SK-N-SH treated with all-trans-retinoic acid at 6 μM for 48 hours (cell line): Measurements from ENCODE around the gene TEN1.
A peak's percentile ranks its signal among the peaks of the same experiment; 100 is the strongest.

Source experiments
- ATAC-seq: fragments of 200-7000 bp; cut with Tn5 transposase; 3 replicates; pipeline ENCODE4 v1.9.1; 2020; ENCODE audit warnings: mild to moderate bottlenecking, moderate library complexity
- ARNTL ChIP-seq: fragments of 450-650 bp; formaldehyde crosslinking; IDR thresholded peaks from 2 replicates; pipeline ENCODE4 v1.5.0; 2020; ENCODE audit warnings: low read depth, mild to moderate bottlenecking, moderate library complexity, borderline replicate concordance
- BACH2 ChIP-seq: fragments of 250-450 bp; sonication (Bioruptor Pico); IDR thresholded peaks from 2 replicates; pipeline ENCODE4 v1.9.0; 2021; ENCODE audit warnings: mild to moderate bottlenecking, borderline replicate concordance
- CREB5 ChIP-seq: fragments of 250-450 bp; sonication (Bioruptor Pico); IDR thresholded peaks from 2 replicates; pipeline ENCODE4 v1.5.1; 2020; ENCODE audit warnings: low read depth, mild to moderate bottlenecking, moderate library complexity
- CSDC2 ChIP-seq: fragments of 250-450 bp; sonication (Bioruptor Pico); IDR thresholded peaks from 2 replicates; pipeline ENCODE4 v1.5.0; 2020; ENCODE audit warnings: mild to moderate bottlenecking, moderate library complexity
- CSRNP3 ChIP-seq: fragments of 250-450 bp; sonication (Bioruptor Pico); IDR thresholded peaks from 2 replicates; pipeline ENCODE4 v1.5.1; 2021; ENCODE audit warnings: mild to moderate bottlenecking, moderate library complexity
- ESRRG ChIP-seq: fragments of 250-450 bp; sonication (Bioruptor Pico); IDR thresholded peaks from 2 replicates; pipeline ENCODE4 v1.6.1; 2021; ENCODE audit warnings: mild to moderate bottlenecking
- GLIS3 ChIP-seq: fragments of 250-450 bp; sonication (Bioruptor Pico); IDR thresholded peaks from 2 replicates; pipeline ENCODE4 v1.5.0; 2020; ENCODE audit warnings: mild to moderate bottlenecking, moderate library complexity
- ISL1 ChIP-seq: fragments of 250-450 bp; sonication (Bioruptor Pico); IDR thresholded peaks from 2 replicates; pipeline ENCODE4 v2.1.2; 2022; ENCODE audit warnings: mild to moderate bottlenecking, moderate library complexity
- OSR1 ChIP-seq: fragments of 250-450 bp; sonication (Bioruptor Pico); IDR thresholded peaks from 2 replicates; pipeline ENCODE4 v1.8.0; 2022; ENCODE audit warnings: moderate library complexity, mild to moderate bottlenecking, inconsistent platforms
- POU6F1 ChIP-seq: fragments of 250-450 bp; sonication (Bioruptor Pico); IDR thresholded peaks from 2 replicates; pipeline ENCODE4 v1.8.0; 2021; ENCODE audit warnings: low read depth, mild to moderate bottlenecking, moderate library complexity, borderline replicate concordance
- PPARA ChIP-seq: fragments of 250-450 bp; sonication (Bioruptor Pico); IDR thresholded peaks from 2 replicates; pipeline ENCODE4 v1.5.0; 2020; ENCODE audit warnings: mild to moderate bottlenecking, borderline replicate concordance
- RARB ChIP-seq: fragments of 250-450 bp; sonication (Bioruptor Pico); IDR thresholded peaks from 2 replicates; pipeline ENCODE4 v1.8.0; 2021; ENCODE audit warnings: mild to moderate bottlenecking, moderate library complexity
- SNAI2 ChIP-seq: fragments of 250-450 bp; sonication (Bioruptor Pico); IDR thresholded peaks from 2 replicates; pipeline ENCODE4 v1.5.0; 2020; ENCODE audit warnings: mild to moderate bottlenecking, moderate library complexity
- TCF4 ChIP-seq: fragments of 250-450 bp; sonication (Bioruptor Pico); IDR thresholded peaks from 2 replicates; pipeline ENCODE4 v1.8.0; 2021; ENCODE audit warnings: mild to moderate bottlenecking, moderate library complexity, borderline replicate concordance
- TOX ChIP-seq: fragments of 250-450 bp; sonication (Bioruptor Pico); IDR thresholded peaks from 2 replicates; pipeline ENCODE4 v1.8.0; 2021; ENCODE audit warnings: mild to moderate bottlenecking, moderate library complexity, borderline replicate concordance
- ZC3H10 ChIP-seq: fragments of 250-450 bp; sonication (Bioruptor Pico); IDR thresholded peaks from 2 replicates; pipeline ENCODE4 v1.5.1; 2021; ENCODE audit warnings: mild to moderate bottlenecking, moderate library complexity
- ZFP3 ChIP-seq: fragments of 250-450 bp; sonication (Bioruptor Pico); IDR thresholded peaks from 2 replicates; pipeline ENCODE4 v1.5.0; 2020; ENCODE audit warnings: mild to moderate bottlenecking, moderate library complexity
- ZNF565 ChIP-seq: fragments of 450-650 bp; formaldehyde crosslinking; conservative IDR thresholded peaks from 2 replicates; pipeline ENCODE4 v1.5.0; 2020; ENCODE audit warnings: low read depth, mild to moderate bottlenecking, moderate library complexity
- ZNF70 ChIP-seq: fragments of 450-650 bp; formaldehyde crosslinking; IDR thresholded peaks from 2 replicates; pipeline ENCODE4 v1.5.0; 2020; ENCODE audit warnings: mild to moderate bottlenecking, moderate library complexity
- TF ChIP-seq, protein P1 (sequence below): fragments of 250-450 bp; sonication (Bioruptor Pico); IDR thresholded peaks from 2 replicates; pipeline ENCODE4 v1.8.0; 2020; ENCODE audit warnings: mild to moderate bottlenecking, moderate library complexity, borderline replicate concordance

TEN1 gene

DNA sequence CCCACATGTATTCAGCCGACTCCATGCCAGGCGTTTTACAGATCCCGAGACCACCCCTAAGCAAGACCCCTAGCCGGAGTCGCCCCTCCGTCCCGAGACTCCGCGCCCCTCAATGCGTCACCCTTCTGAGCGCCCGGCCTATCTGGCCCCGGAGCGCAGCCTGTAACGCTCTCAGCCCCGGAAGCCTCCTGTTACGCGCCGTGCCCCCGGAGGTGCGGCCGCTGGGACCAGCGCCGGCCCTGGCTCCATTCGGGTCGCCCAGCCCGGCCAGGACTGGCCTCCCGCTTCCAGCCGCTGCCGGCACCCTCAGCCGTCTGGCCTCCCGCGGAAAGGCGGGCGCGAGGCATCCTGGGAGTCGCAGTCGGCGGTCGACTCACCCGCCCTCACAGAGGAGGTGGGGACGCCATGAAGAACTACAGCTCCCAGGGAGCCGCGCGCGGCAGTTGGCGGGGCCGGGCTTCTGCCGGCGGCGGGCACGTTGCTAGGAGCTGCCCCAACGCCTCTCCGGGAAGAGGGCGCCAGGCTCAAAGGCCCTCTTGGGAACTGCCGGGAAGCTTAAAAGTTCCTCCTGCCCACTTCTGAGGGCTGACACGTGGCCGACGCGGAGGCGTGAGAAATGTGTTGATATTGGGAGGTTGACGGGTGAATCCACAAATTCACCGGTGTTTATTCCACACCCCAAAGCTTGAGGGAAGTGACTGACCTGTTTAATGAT lies 38.2 kb upstream of the TEN1 start, which contains the start of gene FBF1:
TSS of gene FBF1 (minus strand) at position 316 of the 715 bp plus-strand sequence. CDS start 2,893 bp downstream, outside the sequence.
- no peak for TF ChIP-seq POU6F1 (CRISPR knock-in tag)
- TF ChIP-seq GLIS3 (CRISPR knock-in tag): peak; percentile 91
- TF ChIP-seq ESRRG: 0 out of 2 replicates have a peak, but pooled peaks have one; percentile 68
- TF ChIP-seq ZC3H10: peak; percentile 19; the same call in 1 of the 2 replicates
- no peak for TF ChIP-seq BACH2 (CRISPR knock-in tag)
- 0 out of 2 replicates have a peak, but pooled peaks have one; percentile 66 for TF ChIP-seq CSDC2 (CRISPR knock-in tag)
- peak; percentile 66; the same call in 1 of the 2 replicates for TF ChIP-seq ZNF70 (CRISPR knock-in tag)
- no peak for TF ChIP-seq ZFP3 (CRISPR knock-in tag)
- ATAC-seq: peak; percentile 100

- TF ChIP-seq TCF4 (no peak), ZC3H10 (no peak)
- no peak for ATAC-seq
These were observed 37.6 kb upstream of the TEN1 start for GRCh38 chr17:75941442-75941819.

DNA sequence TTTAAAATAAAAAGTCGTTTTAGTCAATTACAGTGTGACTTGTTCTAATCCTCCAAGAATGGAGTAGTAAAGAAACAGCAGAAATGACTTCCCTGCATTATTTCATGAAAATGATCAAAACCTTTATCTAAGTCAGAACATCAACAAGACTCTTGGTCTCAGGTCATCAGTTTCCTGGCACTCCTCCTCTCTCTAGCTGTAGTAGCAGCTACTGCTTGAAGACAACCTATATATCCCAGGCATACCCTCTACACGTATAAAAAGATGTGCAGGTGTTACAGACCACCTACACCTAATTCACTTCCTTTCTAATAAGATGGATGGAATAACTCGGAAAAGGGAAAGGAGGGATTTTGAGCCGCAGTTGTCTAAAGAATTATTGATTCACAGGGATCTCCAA lies 36.6 kb upstream of the TEN1 start:
- TF ChIP-seq TOX (CRISPR knock-in tag) (no peak), ZNF565 (CRISPR knock-in tag) (no peak), ZC3H10 (no peak), CSRNP3 (CRISPR knock-in tag) (no peak), ARNTL (CRISPR knock-in tag) (no peak), POU6F1 (CRISPR knock-in tag) (no peak), ISL1 (CRISPR knock-in tag) (no peak), ESRRG (no peak), GLIS3 (CRISPR knock-in tag) (no peak), BACH2 (CRISPR knock-in tag) (no peak), RARB (no peak), ZNF70 (CRISPR knock-in tag) (no peak), ZFP3 (CRISPR knock-in tag) (no peak), SNAI2 (CRISPR knock-in tag) (no peak), CSDC2 (CRISPR knock-in tag) (no peak), PPARA (CRISPR knock-in tag) (no peak), TCF4 (no peak), OSR1 (CRISPR knock-in tag) (no peak), CREB5 (CRISPR knock-in tag) (no peak)
- TF ChIP-seq, protein P1, sequence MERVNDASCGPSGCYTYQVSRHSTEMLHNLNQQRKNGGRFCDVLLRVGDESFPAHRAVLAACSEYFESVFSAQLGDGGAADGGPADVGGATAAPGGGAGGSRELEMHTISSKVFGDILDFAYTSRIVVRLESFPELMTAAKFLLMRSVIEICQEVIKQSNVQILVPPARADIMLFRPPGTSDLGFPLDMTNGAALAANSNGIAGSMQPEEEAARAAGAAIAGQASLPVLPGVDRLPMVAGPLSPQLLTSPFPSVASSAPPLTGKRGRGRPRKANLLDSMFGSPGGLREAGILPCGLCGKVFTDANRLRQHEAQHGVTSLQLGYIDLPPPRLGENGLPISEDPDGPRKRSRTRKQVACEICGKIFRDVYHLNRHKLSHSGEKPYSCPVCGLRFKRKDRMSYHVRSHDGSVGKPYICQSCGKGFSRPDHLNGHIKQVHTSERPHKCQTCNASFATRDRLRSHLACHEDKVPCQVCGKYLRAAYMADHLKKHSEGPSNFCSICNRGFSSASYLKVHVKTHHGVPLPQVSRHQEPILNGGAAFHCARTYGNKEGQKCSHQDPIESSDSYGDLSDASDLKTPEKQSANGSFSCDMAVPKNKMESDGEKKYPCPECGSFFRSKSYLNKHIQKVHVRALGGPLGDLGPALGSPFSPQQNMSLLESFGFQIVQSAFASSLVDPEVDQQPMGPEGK: no peak
- TF ChIP-seq, all 23 proteins: peak for 0
- ATAC-seq: no peak

DNA sequence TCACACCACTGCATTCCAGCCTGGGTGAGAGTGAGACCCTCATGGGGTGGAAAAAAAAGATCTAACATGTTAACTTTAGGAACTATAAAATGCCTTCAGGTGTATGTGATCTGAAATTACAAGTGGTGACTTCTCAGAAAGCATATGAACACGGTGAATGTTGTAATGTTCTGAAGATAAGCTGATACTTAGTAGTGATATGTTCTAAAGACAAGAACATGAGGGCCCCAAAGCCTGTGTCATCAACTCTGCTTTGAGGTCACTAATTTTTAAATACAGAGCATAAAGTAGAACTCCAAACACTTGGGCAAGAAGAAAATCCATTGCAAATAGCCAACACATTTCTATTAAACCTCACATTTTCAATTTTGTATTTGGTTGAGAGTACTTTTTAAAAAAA lies 35.5 kb upstream of the TEN1 start:
- no peak for ATAC-seq
- TF ChIP-seq PPARA (CRISPR knock-in tag): no peak
- no peak for TF ChIP-seq ZFP3 (CRISPR knock-in tag)
